Endothelial cell of umbilical vein (primary cell): ENCODE data around the gene CDH20. TPM values are rescaled to one million over a fixed set of nuclear protein-coding genes. Genes with fewer than 3 reads are reported as not detected.

Experiments used
- BruUV-seq: library from RNA; stranded (reverse); fragments of 400-500 nt; replicated peaks from 2 replicates; lab custom pipeline; 2021; lab: Mats Ljungman, UMichigan
- CTCF ChIA-PET: fragments of 300-600, 350-600 bp; sonication (Branson Sonifier 250); formaldehyde crosslinking; loops from one replicate; lab custom pipeline; 2021; ENCODE audit warnings: antibody characterized with exemption, inconsistent platforms; lab: Charles Lee
- POLR2A ChIA-PET: fragments of 300-600, 350-600 bp; sonication (Branson Sonifier 250); formaldehyde crosslinking; loops from one replicate; lab custom pipeline; 2021; ENCODE audit warnings: antibody characterized with exemption, inconsistent platforms; lab: Charles Lee
- DNase-seq: peaks from one replicate; pipeline ENCODE4 v3.0.0-alpha.2; 2011; ENCODE audit warnings: low read depth, low spot score
- FAIRE-seq: peaks from 2 replicates; lab custom pipeline; 2011; peaks lifted over from hg19 to GRCh38; lab: Jason Lieb, UNC
- H2AFZ ChIP-seq: 2 replicates; pipeline ENCODE4 v1.6.0; 2012; ENCODE audit warnings: low read depth, low read length, control low read depth, inconsistent platforms
- H3K27ac ChIP-seq: 2 replicates; pipeline ENCODE4 v1.5.1; 2011; ENCODE audit warnings: low read depth, mild to moderate bottlenecking, control low read depth, low read length, moderate library complexity; ENCODE audit not compliant: insufficient read depth
- H3K27me3 ChIP-seq, 2 experiments: 2 replicates each; pipeline versions ENCODE4 v1.6.0 to v1.6.1; 2011; ENCODE audit warnings: low read length in 2 of 2, mixed read lengths in 1 of 2; ENCODE audit not compliant: control insufficient read depth in 2 of 2, insufficient read depth in 2 of 2
- H3K36me3 ChIP-seq, 2 experiments: 2 replicates in 1 of 2; 3 replicates in 1 of 2; pipeline ENCODE4 v1.5.1; 2011; ENCODE audit warnings: low read length in 2 of 2, mild to moderate bottlenecking in 1 of 2, moderate library complexity in 1 of 2; ENCODE audit not compliant: control insufficient read depth in 2 of 2, insufficient read depth in 2 of 2; ENCODE audit errors: extremely low read depth in 1 of 2
- H3K4me1 ChIP-seq: 3 replicates; pipeline ENCODE4 v1.5.1; 2011; ENCODE audit warnings: mild to moderate bottlenecking, low read length; ENCODE audit not compliant: control insufficient read depth, insufficient read depth; ENCODE audit errors: extremely low read depth
- H3K4me2 ChIP-seq: 2 replicates; pipeline ENCODE4 v1.6.1; 2011; ENCODE audit warnings: low read length, control low read depth, mixed read lengths; ENCODE audit not compliant: insufficient read depth
- H3K4me3 ChIP-seq, 3 experiments: fragments of 200-600 bp in 1 of 3; sonication (generic), shearing (Covaris generic) in 1 of 3; replicated peaks in 1 of 3; 2 replicates each; pipeline ENCODE4 v1.5.1; 2011 to 2016; ENCODE audit warnings: control low read depth in 3 of 3, low read length in 3 of 3, mild to moderate bottlenecking in 2 of 3, inconsistent platforms in 1 of 3, low read depth in 1 of 3, moderate library complexity in 1 of 3; ENCODE audit not compliant: insufficient read depth in 1 of 3
- H3K79me2 ChIP-seq: 2 replicates; pipeline ENCODE4 v1.6.0; 2012; ENCODE audit warnings: low read length, inconsistent platforms; ENCODE audit not compliant: control insufficient read depth, insufficient read depth
- H3K9ac ChIP-seq: replicated peaks from 2 replicates; pipeline ENCODE3; 2011; ENCODE audit warnings: low read length, control low read depth; ENCODE audit not compliant: insufficient read depth; ENCODE audit errors: extremely low read depth
- H3K9me1 ChIP-seq: replicated peaks from 3 replicates; pipeline ENCODE4 v1.6.0; 2011; ENCODE audit warnings: mild to moderate bottlenecking, low read length; ENCODE audit not compliant: control insufficient read depth, insufficient read depth; ENCODE audit errors: extremely low read depth
- H3K9me3 ChIP-seq: replicated peaks from 2 replicates; pipeline ENCODE4 v1.5.1; 2012; ENCODE audit warnings: low read length, inconsistent platforms; ENCODE audit not compliant: control insufficient read depth, insufficient read depth
- H4K20me1 ChIP-seq: replicated peaks from 2 replicates; pipeline ENCODE3; 2011; ENCODE audit warnings: mild to moderate bottlenecking, low read length; ENCODE audit not compliant: control insufficient read depth, insufficient read depth; ENCODE audit errors: extremely low read depth
- CTCF ChIP-seq, 2 donors: IDR thresholded peaks; 1 replicate in 1 of 2; 2 replicates in 1 of 2; pipeline ENCODE4 v1.5.1; 2011; ENCODE audit warnings: low read length in 2 of 2, mild to moderate bottlenecking in 2 of 2, moderate library complexity in 2 of 2, control low read depth in 1 of 2, inconsistent platforms in 1 of 2, low read depth in 1 of 2; ENCODE audit not compliant: insufficient read depth in 1 of 2; ENCODE audit errors: extremely low read depth in 1 of 2
- EZH2 ChIP-seq: IDR thresholded peaks from 2 replicates; pipeline ENCODE4 v1.6.1; 2012; ENCODE audit warnings: borderline replicate concordance, low read depth, mild to moderate bottlenecking, moderate library complexity, low read length, inconsistent platforms; ENCODE audit not compliant: severe bottlenecking
- FOS ChIP-seq: IDR thresholded peaks from 2 replicates; pipeline ENCODE4 v1.6.1; 2011; ENCODE audit warnings: mild to moderate bottlenecking, low read length, moderate library complexity, borderline replicate concordance; ENCODE audit not compliant: insufficient read depth
- GATA2 ChIP-seq: IDR thresholded peaks from 2 replicates; pipeline ENCODE4 v1.7.0; 2011; ENCODE audit warnings: low read depth, mild to moderate bottlenecking, moderate library complexity, mixed read lengths, low read length; ENCODE audit not compliant: insufficient read length, insufficient read depth
- JUN ChIP-seq: IDR thresholded peaks from 2 replicates; pipeline ENCODE4 v1.6.1; 2011; ENCODE audit warnings: borderline replicate concordance, low read depth; ENCODE audit not compliant: insufficient read length, insufficient read depth
- MAX ChIP-seq: IDR thresholded peaks from 2 replicates; pipeline ENCODE4 v1.6.1; 2011; ENCODE audit not compliant: insufficient read depth, insufficient read length
- MYC ChIP-seq: IDR thresholded peaks from one replicate; pipeline ENCODE4 v1.6.1; 2011; ENCODE audit warnings: mild to moderate bottlenecking, low read depth, low read length
- POLR2A ChIP-seq: IDR thresholded peaks from 2 replicates; pipeline ENCODE4 v1.6.1; 2012; ENCODE audit warnings: low read depth, mild to moderate bottlenecking, control low read depth, low read length
- POLR2AphosphoS5 ChIP-seq: IDR thresholded peaks from 2 replicates; pipeline ENCODE4 v1.6.1; 2012; ENCODE audit warnings: low read depth, mild to moderate bottlenecking, control low read depth, low read length, moderate library complexity; ENCODE audit not compliant: insufficient read depth
- dilution Hi-C: fragments of 300-500 bp; cut with MboI; formaldehyde crosslinking; loops from one replicate; pipeline ENCODE4 v1.15.0; 2019; ENCODE audit warnings: low sequenced_read_pairs; ENCODE audit not compliant: extremely low pct_ligation_motif_present
- intact Hi-C: fragments of 100-400 bp; cut with micrococcal nuclease; formaldehyde crosslinking; loops from one replicate; pipeline ENCODE4 v1.10.0; 2022
- polyA plus RNA-seq, 4 experiments: library from polyadenylated mRNA; depleted of rRNA in 3 of 4; stranded (reverse) in 3 of 4; unstranded in 1 of 4; fragments of >200 nt; gene quantifications; 2 replicates each; pipeline versions ENCODE4 v1.2.1 to v1.2.3, GENCODE V29; 2011 to 2012; ENCODE audit warnings: missing spikeins in 1 of 4
- total RNA-seq: library from RNA; stranded (reverse); gene quantifications from 2 replicates; pipeline ENCODE4 v1.2.3, GENCODE V29; 2021

Gene CDH20
- total and polyA plus RNA-seq, 2 donors (not counting 3 experiments of a cell fraction or from before 2014, with no cell fraction given) = not detected

- TF ChIP-seq MYC = no peak
- no peak for TF ChIP-seq POLR2AphosphoS5
- no peak for TF ChIP-seq GATA2
- no peak for TF ChIP-seq FOS
- TF ChIP-seq POLR2A = no peak
- no peak for TF ChIP-seq JUN
- TF ChIP-seq MAX = no peak
- no peak for TF ChIP-seq CTCF (IDR thresholded peaks at IDR 0.05; ENCODE audit: extremely low read depth in 1 of 2, insufficient read depth in 1 of 2, low read depth in 1 of 2, low read length in 2 of 2)
- TF ChIP-seq EZH2 = no peak
- no peak overlapping the region for H3K27ac ChIP-seq
- peaks cover 14 to 16% of the 10 kb centered on the region in 2 experiments for H3K27me3 ChIP-seq
- no peak overlapping the region for H3K4me2 ChIP-seq
- peaks cover 11% of the 10 kb centered on the region for H3K4me1 ChIP-seq
- DNase-seq (no peak), FAIRE-seq (no peak)
- no peaks in the 10 kb centered on the region for H3K9me3 ChIP-seq
- no peak overlapping the region for H3K4me3 ChIP-seq
- CTCF ChIA-PET = interaction anchor here (0.7 to 3.4 kb wide), 3 partner anchors 11 to 166 kb away, joined by 3 to 19 read pairs (median 6); no protein-coding TSS in a partner anchor
- no peaks in the 10 kb centered on the region for H3K9me1 ChIP-seq
- no peaks in the 10 kb centered on the region for H4K20me1 ChIP-seq
- H3K79me2 ChIP-seq = no peaks in the 10 kb centered on the region
- POLR2A ChIA-PET = no interaction called here
- H3K36me3 ChIP-seq = no peaks in the 10 kb centered on the region
- no TSS peak for BruUV-seq
- no peak overlapping the region for H2AFZ ChIP-seq
- dilution Hi-C loops = no loop called here
- no peak overlapping the region for H3K9ac ChIP-seq
- intact Hi-C loops = no loop called here
Observed at GRCh38 chr18:61336766-61337165, 3.5 kb downstream of the CDH20 start.
